Peyer's patch (tissue), 4 donors: ENCODE results near the gene CSGALNACT2.

Source experiments
- POLR2A ChIP-seq, 2 donors: fragments of 450-650 bp; IDR thresholded peaks; one replicate each; pipeline ENCODE4 v1.5.1; 2017; ENCODE audit warnings: antibody characterized with exemption in 2 of 2, mild to moderate bottlenecking in 2 of 2, moderate library complexity in 2 of 2
- TF ChIP-seq, protein P1 (sequence below), 6 experiments: fragments of 450-650 bp in 4 of 6; fragments of 200-600 bp in 2 of 6; sonication (generic) in 1 of 6; IDR thresholded peaks; one replicate each; pipeline ENCODE4 v1.5.1; 2017 to 2019; ENCODE audit warnings: antibody characterized with exemption in 6 of 6, mild to moderate bottlenecking in 3 of 6, moderate library complexity in 1 of 6

DNA sequence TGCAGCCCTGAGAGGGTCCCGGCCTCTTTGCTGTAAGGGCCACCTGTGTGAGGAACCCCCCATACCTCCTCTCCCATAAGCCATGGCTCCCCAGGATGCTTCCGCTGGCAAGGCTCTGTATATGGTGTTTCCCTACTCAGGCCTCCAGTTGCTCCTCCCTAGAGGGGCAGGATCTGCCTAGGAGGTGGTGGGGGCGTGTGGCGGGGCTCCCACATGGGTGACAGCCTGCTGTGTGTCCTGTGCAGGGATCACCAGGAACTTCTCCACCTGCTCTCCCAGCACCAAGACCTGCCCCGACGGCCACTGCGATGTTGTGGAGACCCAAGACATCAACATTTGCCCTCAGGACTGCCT is 25.7 kb upstream of the CSGALNACT2 start:
- TF ChIP-seq, protein P1, sequence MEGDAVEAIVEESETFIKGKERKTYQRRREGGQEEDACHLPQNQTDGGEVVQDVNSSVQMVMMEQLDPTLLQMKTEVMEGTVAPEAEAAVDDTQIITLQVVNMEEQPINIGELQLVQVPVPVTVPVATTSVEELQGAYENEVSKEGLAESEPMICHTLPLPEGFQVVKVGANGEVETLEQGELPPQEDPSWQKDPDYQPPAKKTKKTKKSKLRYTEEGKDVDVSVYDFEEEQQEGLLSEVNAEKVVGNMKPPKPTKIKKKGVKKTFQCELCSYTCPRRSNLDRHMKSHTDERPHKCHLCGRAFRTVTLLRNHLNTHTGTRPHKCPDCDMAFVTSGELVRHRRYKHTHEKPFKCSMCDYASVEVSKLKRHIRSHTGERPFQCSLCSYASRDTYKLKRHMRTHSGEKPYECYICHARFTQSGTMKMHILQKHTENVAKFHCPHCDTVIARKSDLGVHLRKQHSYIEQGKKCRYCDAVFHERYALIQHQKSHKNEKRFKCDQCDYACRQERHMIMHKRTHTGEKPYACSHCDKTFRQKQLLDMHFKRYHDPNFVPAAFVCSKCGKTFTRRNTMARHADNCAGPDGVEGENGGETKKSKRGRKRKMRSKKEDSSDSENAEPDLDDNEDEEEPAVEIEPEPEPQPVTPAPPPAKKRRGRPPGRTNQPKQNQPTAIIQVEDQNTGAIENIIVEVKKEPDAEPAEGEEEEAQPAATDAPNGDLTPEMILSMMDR (IDR thresholded peaks at IDR 0.05): no peak
- TF ChIP-seq POLR2A (IDR thresholded peaks at IDR 0.05): no peak
